ENCODE measurements around the gene RHOG. TPM values are rescaled to one million over a fixed set of nuclear protein-coding genes. Genes with fewer than 3 reads are reported as not detected.
A peak's percentile ranks its signal among the peaks of the same experiment; 100 is the strongest.

RHOG gene
- total and polyA plus RNA-seq, 9 of the 15 experiments (the other 6 are each of a cell fraction or from before 2014, with no cell fraction given) = 22.6 to 162 (median 80.3) TPM

- TF ChIP-seq REST (IDR thresholded peaks at IDR 0.05; ENCODE audit: borderline replicate concordance) (peak; percentile 84), REST (CRISPR knock-in tag; IDR thresholded peaks at IDR 0.05; ENCODE audit: low read depth) (no peak), RBM14 (IDR thresholded peaks at IDR 0.05; ENCODE audit: borderline replicate concordance, insufficient read depth, low read depth, low read length) (no peak), GATAD2A (IDR thresholded peaks at IDR 0.05) (peak; percentile 74; the same call in 1 of the 2 replicates), KDM4B (IDR thresholded peaks at IDR 0.05; ENCODE audit: borderline replicate concordance in 2 of 2, low read depth in 1 of 2) (no peak; a peak in 1 of 4 replicates), SOX6 (IDR thresholded peaks at IDR 0.05) (peak; percentile 39; the same call in 1 of the 2 replicates), ARID4B (CRISPR knock-in tag; IDR thresholded peaks at IDR 0.05) (0 out of 2 replicates have a peak, but pooled peaks have one; percentile 45), TOE1 (IDR thresholded peaks at IDR 0.05; ENCODE audit: borderline replicate concordance) (peak; percentile 32; the same call in 1 of the 2 replicates), TOE1 (CRISPR knock-in tag; IDR thresholded peaks at IDR 0.05; ENCODE audit: borderline replicate concordance, low read depth) (no peak), TCF15 (CRISPR knock-in tag; IDR thresholded peaks at IDR 0.05) (no peak), ARID1B (IDR thresholded peaks at IDR 0.05) (peak; percentile 64), ATF1 (CRISPR knock-in tag; IDR thresholded peaks at IDR 0.05) (no peak), ATF1 (tag; IDR thresholded peaks at IDR 0.05) (peak; percentile 71), NELFE (IDR thresholded peaks at IDR 0.05; ENCODE audit: insufficient read depth, insufficient read length) (no peak)
These were observed 929 bp upstream of the RHOG start (continued) for GRCh38 chr11:3841426-3842350.

Data from K562 (cell line).